HCT116 (cell line): Measurements from ENCODE around the gene ARHGAP9. TPM values are rescaled to one million over a fixed set of nuclear protein-coding genes. Genes with fewer than 3 reads are reported as not detected.
A peak's percentile ranks its signal among the peaks of the same experiment; 100 is the strongest.

Experiments
- EGR1 ChIP-seq: IDR thresholded peaks from 2 replicates; pipeline ENCODE4 v1.6.1; 2012; ENCODE audit warnings: low read depth
- EZH2 ChIP-seq: fragments of 200-600 bp; sonication (generic); IDR thresholded peaks from 2 replicates; pipeline ENCODE4 v1.6.1; 2017; ENCODE audit warnings: antibody characterized with exemption, mixed run types
- EZH2phosphoT487 ChIP-seq: fragments of 200-600 bp; IDR thresholded peaks from 2 replicates; pipeline ENCODE4 v1.6.1; 2018; ENCODE audit warnings: antibody characterized with exemption, borderline replicate concordance
- RAD21 ChIP-seq: IDR thresholded peaks from 2 replicates; pipeline ENCODE4 v1.6.1; 2012; ENCODE audit warnings: low read depth, mild to moderate bottlenecking
- SRF ChIP-seq: IDR thresholded peaks from 2 replicates; pipeline ENCODE4 v1.6.1; 2012; ENCODE audit warnings: low read depth
- YY1 ChIP-seq: IDR thresholded peaks from 2 replicates; pipeline ENCODE4 v1.6.1; 2011; ENCODE audit warnings: low read length, low read depth, moderate library complexity, mild to moderate bottlenecking; ENCODE audit not compliant: insufficient replicate concordance; ENCODE audit errors: extremely low read depth
- ZBTB33 ChIP-seq: IDR thresholded peaks from 2 replicates; pipeline ENCODE4 v1.6.1; 2011; ENCODE audit warnings: mild to moderate bottlenecking, low read length, moderate library complexity; ENCODE audit not compliant: insufficient replicate concordance; ENCODE audit errors: extremely low read depth
- ZNF274 ChIP-seq: fragments of 200-500 bp; sonication (Bioruptor generic); IDR thresholded peaks from 2 replicates; pipeline ENCODE4 v1.6.1; 2014; ENCODE audit warnings: mild to moderate bottlenecking, low read depth, low read length, inconsistent platforms
- total RNA-seq: library from RNA; stranded (reverse); gene quantifications from one replicate; pipeline ENCODE4 v1.2.1, GENCODE V29; 2021; ENCODE audit not compliant: unreplicated experiment
- TF ChIP-seq, protein P1 (sequence below), 3 experiments: fragments of 200-600 bp in 1 of 3; sonication (generic) in 1 of 3; IDR thresholded peaks in 2 of 3; conservative IDR thresholded peaks in 1 of 3; 2 replicates each; pipeline ENCODE4 v1.5.1; 2012 to 2017; ENCODE audit warnings: low read depth in 2 of 3, low read length in 2 of 3, antibody characterized with exemption in 1 of 3, borderline replicate concordance in 1 of 3, control low read depth in 1 of 3, mild to moderate bottlenecking in 1 of 3, mixed read lengths in 1 of 3, mixed run types in 1 of 3, moderate library complexity in 1 of 3; ENCODE audit not compliant: insufficient read depth in 1 of 3

Gene ARHGAP9
- total RNA-seq, 1 experiment from 2014 or later, result 0.84 TPM

- TF ChIP-seq YY1 (peak; percentile 62), RAD21 (peak; percentile 31; the same call in 1 of the 2 replicates), EGR1 (no peak), SRF (peak; percentile 87), EZH2phosphoT487 (no peak), ZNF274 (no peak), ZBTB33 (no peak), EZH2 (no peak)
- TF ChIP-seq, protein P1, sequence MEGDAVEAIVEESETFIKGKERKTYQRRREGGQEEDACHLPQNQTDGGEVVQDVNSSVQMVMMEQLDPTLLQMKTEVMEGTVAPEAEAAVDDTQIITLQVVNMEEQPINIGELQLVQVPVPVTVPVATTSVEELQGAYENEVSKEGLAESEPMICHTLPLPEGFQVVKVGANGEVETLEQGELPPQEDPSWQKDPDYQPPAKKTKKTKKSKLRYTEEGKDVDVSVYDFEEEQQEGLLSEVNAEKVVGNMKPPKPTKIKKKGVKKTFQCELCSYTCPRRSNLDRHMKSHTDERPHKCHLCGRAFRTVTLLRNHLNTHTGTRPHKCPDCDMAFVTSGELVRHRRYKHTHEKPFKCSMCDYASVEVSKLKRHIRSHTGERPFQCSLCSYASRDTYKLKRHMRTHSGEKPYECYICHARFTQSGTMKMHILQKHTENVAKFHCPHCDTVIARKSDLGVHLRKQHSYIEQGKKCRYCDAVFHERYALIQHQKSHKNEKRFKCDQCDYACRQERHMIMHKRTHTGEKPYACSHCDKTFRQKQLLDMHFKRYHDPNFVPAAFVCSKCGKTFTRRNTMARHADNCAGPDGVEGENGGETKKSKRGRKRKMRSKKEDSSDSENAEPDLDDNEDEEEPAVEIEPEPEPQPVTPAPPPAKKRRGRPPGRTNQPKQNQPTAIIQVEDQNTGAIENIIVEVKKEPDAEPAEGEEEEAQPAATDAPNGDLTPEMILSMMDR (IDR thresholded peaks at IDR 0.05 in 2 of 3, conservative IDR thresholded peaks at IDR 0.05 in 1 of 3; ENCODE audit: borderline replicate concordance in 1 of 3, insufficient read depth in 1 of 3, low read depth in 2 of 3, low read length in 2 of 3), result peak in 2 of 3 experiments; percentile 37 to 46; a peak in 3 of 6 replicates
Observed at GRCh38 chr12:57487597-57488401, 8.1 kb upstream of the ARHGAP9 start, which contains the start of gene MARS1 (continued).
